Neural cell (in vitro differentiated cells): ENCODE data around the gene CUL4B. TPM values are rescaled to one million over a fixed set of nuclear protein-coding genes. Genes with fewer than 3 reads are reported as not detected.
"Not testable (repeated sequence)": the region's sequence is repeated elsewhere in the genome, so short reads cannot be mapped to it uniquely, and the experiment has no call there.

Source experiments
- H2AFZ ChIP-seq: fragments of 200-600, 300-800 bp; sonication (generic), shearing (Covaris generic); 2 replicates; pipeline ENCODE4 v1.6.0; 2014; ENCODE audit warnings: low read depth, mild to moderate bottlenecking, antibody characterized with exemption, low read length, moderate library complexity
- H3F3A ChIP-seq: fragments of 200-600 bp; shearing (Covaris generic); 2 replicates; pipeline ENCODE4 v1.6.1; 2016; ENCODE audit warnings: mild to moderate bottlenecking, moderate library complexity, mixed read lengths, antibody characterized with exemption, low read length; ENCODE audit not compliant: insufficient read depth, poor library complexity, severe bottlenecking
- H3K27ac ChIP-seq: fragments of 200-600, 300-800 bp; sonication (generic), shearing (Covaris generic); 2 replicates; pipeline ENCODE4 v1.5.1; 2014; ENCODE audit warnings: mild to moderate bottlenecking, low read length, moderate library complexity
- H3K27me3 ChIP-seq: fragments of 300-800, 200-600 bp; sonication (generic), shearing (Covaris generic); 2 replicates; pipeline ENCODE4 v1.6.0; 2014; ENCODE audit warnings: mild to moderate bottlenecking, low read depth, low read length, moderate library complexity; ENCODE audit not compliant: insufficient read depth
- H3K36me3 ChIP-seq: fragments of 300-800, 200-600 bp; sonication (generic), shearing (Covaris generic); 2 replicates; pipeline ENCODE4 v1.5.1; 2014; ENCODE audit warnings: mild to moderate bottlenecking, antibody characterized with exemption, low read length, moderate library complexity; ENCODE audit not compliant: insufficient read depth
- H3K4me2 ChIP-seq: fragments of 300-800, 200-600 bp; sonication (generic), shearing (Covaris generic); 2 replicates; pipeline ENCODE4 v1.6.0; 2014; ENCODE audit warnings: mild to moderate bottlenecking, low read length
- H3K4me3 ChIP-seq: fragments of 300-800, 200-600 bp; sonication (generic), shearing (Covaris generic); 2 replicates; pipeline ENCODE4 v1.5.1; 2014; ENCODE audit warnings: mild to moderate bottlenecking, low read length, moderate library complexity
- H3K79me2 ChIP-seq: fragments of 200-600 bp; shearing (Covaris generic); replicated peaks from 2 replicates; pipeline ENCODE4 v1.6.0; 2014; ENCODE audit warnings: mild to moderate bottlenecking, low read length, moderate library complexity; ENCODE audit not compliant: insufficient read depth
- H3K9ac ChIP-seq: fragments of 300-800, 200-600 bp; sonication (generic), shearing (Covaris generic); 2 replicates; pipeline ENCODE4 v1.6.1; 2016; ENCODE audit warnings: mild to moderate bottlenecking, low read length, mixed read lengths
- H3K9me2 ChIP-seq: fragments of 200-600 bp; shearing (Covaris generic); 2 replicates; pipeline ENCODE4 v1.6.1; 2016; ENCODE audit warnings: mild to moderate bottlenecking, low read length, mixed read lengths; ENCODE audit not compliant: insufficient read depth
- H3K9me3 ChIP-seq: fragments of 200-600, 300-800 bp; sonication (generic), shearing (Covaris generic); 2 replicates; pipeline ENCODE4 v1.6.1; 2016; ENCODE audit warnings: mild to moderate bottlenecking, mixed run types, low read length, moderate library complexity, mixed read lengths
- H4K20me1 ChIP-seq: fragments of 200-600 bp; shearing (Covaris generic); 2 replicates; pipeline ENCODE4 v1.6.1; 2016; ENCODE audit warnings: mild to moderate bottlenecking, mixed run types; ENCODE audit not compliant: insufficient read depth
- EP300 ChIP-seq: fragments of 450-650 bp; conservative IDR thresholded peaks from 2 replicates; pipeline ENCODE4 v1.6.1; 2014; ENCODE audit warnings: antibody characterized with exemption, mild to moderate bottlenecking, moderate library complexity; ENCODE audit not compliant: poor library complexity, severe bottlenecking
- EZH2 ChIP-seq: fragments of 200-600, 300-800 bp; shearing (Covaris generic), sonication (generic); IDR thresholded peaks from 2 replicates; pipeline ENCODE4 v1.6.1; 2014; ENCODE audit warnings: antibody characterized with exemption, low read length, borderline replicate concordance, mild to moderate bottlenecking; ENCODE audit not compliant: insufficient read depth, poor library complexity, severe bottlenecking
- MXI1 ChIP-seq: fragments of 450-650 bp; conservative IDR thresholded peaks from 2 replicates; pipeline ENCODE4 v1.6.1; 2014; ENCODE audit warnings: antibody characterized with exemption, mild to moderate bottlenecking; ENCODE audit not compliant: poor library complexity, severe bottlenecking
- POLR2AphosphoS5 ChIP-seq: IDR thresholded peaks from 2 replicates; pipeline ENCODE4 v1.6.1; 2012
- RAD21 ChIP-seq: fragments of 450-650 bp; conservative IDR thresholded peaks from 2 replicates; pipeline ENCODE4 v1.6.1; 2014; ENCODE audit warnings: antibody characterized with exemption, mild to moderate bottlenecking, moderate library complexity
- REST ChIP-seq: IDR thresholded peaks from 2 replicates; pipeline ENCODE4 v1.6.1; 2012; ENCODE audit warnings: borderline replicate concordance
- SMC3 ChIP-seq: fragments of 450-650 bp; conservative IDR thresholded peaks from 2 replicates; pipeline ENCODE4 v1.6.1; 2014; ENCODE audit warnings: antibody characterized with exemption, mild to moderate bottlenecking, moderate library complexity; ENCODE audit not compliant: poor library complexity
- TAF1 ChIP-seq: IDR thresholded peaks from 2 replicates; pipeline ENCODE4 v1.6.1; 2012; ENCODE audit warnings: low read depth
- polyA plus RNA-seq: library from polyadenylated mRNA; depleted of rRNA; stranded (reverse); fragments of >200 nt; gene quantifications from 2 replicates; pipeline ENCODE4 v1.2.3, GENCODE V29; 2014
- TF ChIP-seq, protein P1 (sequence below): fragments of 450-650 bp; IDR thresholded peaks from 2 replicates; pipeline ENCODE4 v1.5.1; 2014; ENCODE audit warnings: antibody characterized with exemption, mild to moderate bottlenecking, moderate library complexity; ENCODE audit not compliant: poor library complexity, severe bottlenecking

CUL4B gene
- polyA plus RNA-seq, 1 donor from 2014 or later = 82.7 TPM

DNA sequence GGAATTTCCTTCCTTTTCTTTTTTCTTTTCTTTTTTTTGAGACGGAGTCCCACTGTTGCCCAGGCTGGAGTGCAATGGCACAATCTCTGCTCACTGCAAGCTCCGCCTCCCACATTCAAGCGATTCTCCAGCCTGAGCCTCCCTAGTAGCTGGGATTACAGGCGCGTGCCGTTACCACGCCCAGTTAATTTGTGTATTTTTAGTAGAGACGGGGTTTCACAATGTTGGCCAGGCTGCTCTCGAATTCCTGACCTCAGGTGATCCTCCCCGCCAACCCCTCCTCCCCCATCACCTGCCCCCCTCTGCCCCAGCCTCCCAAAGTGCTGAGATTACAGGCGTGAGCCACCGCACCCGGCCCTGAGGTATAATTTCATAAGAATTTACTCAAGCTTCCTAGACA lies 13.0 kb upstream of the CUL4B start:
- H3K4me3 ChIP-seq, H3K9me2 ChIP-seq, H3K9ac ChIP-seq, H3F3A ChIP-seq, H2AFZ ChIP-seq, H3K9me3 ChIP-seq, H3K79me2 ChIP-seq, H3K27me3 ChIP-seq, H4K20me1 ChIP-seq, H3K4me2 ChIP-seq, H3K27ac ChIP-seq, H3K36me3 ChIP-seq: not testable (repeated sequence)

DNA sequence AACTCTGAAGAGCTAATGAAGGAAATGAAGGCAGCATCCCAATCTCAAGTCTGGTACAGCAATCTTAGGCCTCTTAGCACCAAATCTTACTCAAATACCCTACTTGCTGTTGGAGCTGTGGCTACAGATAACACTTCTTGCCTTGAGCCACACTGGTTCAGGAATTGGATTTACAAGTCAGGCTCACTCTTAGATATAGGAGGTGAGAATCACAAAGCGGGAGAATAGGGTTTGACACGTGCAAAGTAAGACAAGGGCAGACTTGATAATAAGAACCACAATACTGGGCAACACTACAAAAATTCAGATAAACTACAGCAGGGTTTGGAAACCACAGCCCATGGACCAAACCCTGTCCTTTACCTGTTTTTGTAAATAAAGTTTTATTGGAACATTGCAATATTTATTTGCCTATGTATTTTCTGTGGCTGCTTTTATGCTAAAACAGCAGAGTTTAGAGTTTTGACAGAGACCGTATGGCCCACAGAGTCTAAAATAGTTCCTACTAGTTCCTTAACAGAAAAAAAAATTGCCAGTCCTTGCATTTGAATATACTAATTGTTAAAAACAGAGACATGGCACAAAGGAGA lies 9.3 kb upstream of the CUL4B start:
- Histone ChIP-seq H4K20me1 (no peaks in the 10 kb centered on the region), H3K9me2 (no peaks in the 10 kb centered on the region), H2AFZ (no peak overlapping the region), H3K4me3 (no peak overlapping the region), H3K9ac (no peak overlapping the region), H3K27ac (no peak overlapping the region), H3F3A (no peaks in the 10 kb centered on the region), H3K36me3 (no peaks in the 10 kb centered on the region), H3K9me3 (no peaks in the 10 kb centered on the region), H3K27me3 (no peaks in the 10 kb centered on the region), H3K4me2 (no peak overlapping the region), H3K79me2 (no peaks in the 10 kb centered on the region)
- TF ChIP-seq REST = no peak
- no peak for TF ChIP-seq SMC3
- TF ChIP-seq RAD21 = no peak
- no peak for TF ChIP-seq TAF1
- no peak for TF ChIP-seq MXI1
- TF ChIP-seq EZH2 = no peak
- no peak for TF ChIP-seq POLR2AphosphoS5
- TF ChIP-seq, protein P1, sequence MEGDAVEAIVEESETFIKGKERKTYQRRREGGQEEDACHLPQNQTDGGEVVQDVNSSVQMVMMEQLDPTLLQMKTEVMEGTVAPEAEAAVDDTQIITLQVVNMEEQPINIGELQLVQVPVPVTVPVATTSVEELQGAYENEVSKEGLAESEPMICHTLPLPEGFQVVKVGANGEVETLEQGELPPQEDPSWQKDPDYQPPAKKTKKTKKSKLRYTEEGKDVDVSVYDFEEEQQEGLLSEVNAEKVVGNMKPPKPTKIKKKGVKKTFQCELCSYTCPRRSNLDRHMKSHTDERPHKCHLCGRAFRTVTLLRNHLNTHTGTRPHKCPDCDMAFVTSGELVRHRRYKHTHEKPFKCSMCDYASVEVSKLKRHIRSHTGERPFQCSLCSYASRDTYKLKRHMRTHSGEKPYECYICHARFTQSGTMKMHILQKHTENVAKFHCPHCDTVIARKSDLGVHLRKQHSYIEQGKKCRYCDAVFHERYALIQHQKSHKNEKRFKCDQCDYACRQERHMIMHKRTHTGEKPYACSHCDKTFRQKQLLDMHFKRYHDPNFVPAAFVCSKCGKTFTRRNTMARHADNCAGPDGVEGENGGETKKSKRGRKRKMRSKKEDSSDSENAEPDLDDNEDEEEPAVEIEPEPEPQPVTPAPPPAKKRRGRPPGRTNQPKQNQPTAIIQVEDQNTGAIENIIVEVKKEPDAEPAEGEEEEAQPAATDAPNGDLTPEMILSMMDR = no peak
- TF ChIP-seq EP300 = no peak

DNA sequence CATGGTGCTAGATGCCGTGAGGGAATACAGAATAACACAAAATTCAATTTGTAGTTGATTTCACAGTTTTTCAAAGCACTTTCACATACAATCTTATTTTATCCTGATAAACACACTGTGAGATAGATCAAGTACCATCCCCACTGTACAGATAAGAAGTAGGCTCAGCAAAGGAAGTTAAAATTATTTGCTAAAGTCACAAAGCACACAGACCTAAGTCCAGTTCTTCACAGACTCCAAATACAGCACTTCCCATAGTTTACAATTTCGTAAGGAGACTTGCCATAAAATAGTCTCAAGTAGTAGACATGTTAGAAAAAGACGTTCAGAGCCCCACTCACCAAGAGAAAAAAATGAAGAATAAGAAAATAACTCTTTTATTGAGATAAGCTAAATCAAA lies 7.8 kb upstream of the CUL4B start:
- Histone ChIP-seq H3K36me3 (no peaks in the 10 kb centered on the region), H3K27me3 (no peaks in the 10 kb centered on the region), H3K27ac (no peak overlapping the region), H3F3A (no peaks in the 10 kb centered on the region), H3K9ac (no peak overlapping the region), H3K4me3 (no peak overlapping the region), H3K4me2 (no peak overlapping the region), H4K20me1 (no peaks in the 10 kb centered on the region), H2AFZ (no peak overlapping the region), H3K9me3 (no peaks in the 10 kb centered on the region), H3K79me2 (no peaks in the 10 kb centered on the region), H3K9me2 (no peaks in the 10 kb centered on the region)
- TF ChIP-seq, protein P1 = no peak
- TF ChIP-seq POLR2AphosphoS5 (no peak), RAD21 (no peak), MXI1 (no peak), TAF1 (no peak), SMC3 (no peak), EZH2 (no peak), REST (no peak), EP300 (no peak)
